ENCODE measurements around the gene CDKN1A.

Gene CDKN1A

GRCh38 chr6:36716476-36717093 is 38.1 kb downstream of the CDKN1A start:
- no peak for TF ChIP-seq CTCF (conservative IDR thresholded peaks at IDR 0.05; ENCODE audit: low read length)
- H3K4me3 ChIP-seq (ENCODE audit: low read length) = no peak overlapping the region
- DNase-seq (ENCODE audit: low read depth) = no peak

- no peak overlapping the region for H3K4me3 ChIP-seq (ENCODE audit: low read length)
- TF ChIP-seq CTCF (conservative IDR thresholded peaks at IDR 0.05; ENCODE audit: low read length) = no peak
These were observed 38.8 kb downstream of the CDKN1A start for GRCh38 chr6:36717231-36717825.

GRCh38 chr6:36717871-36718540 is 39.5 kb downstream of the CDKN1A start:
- DNase-seq (ENCODE audit: low read depth) = no peak
- no peak overlapping the region for H3K4me3 ChIP-seq (ENCODE audit: low read length)
- TF ChIP-seq CTCF (conservative IDR thresholded peaks at IDR 0.05; ENCODE audit: low read length) = no peak

More at GRCh38 chr6:36717231-36717825, 38.8 kb downstream of the CDKN1A start:
- DNase-seq (ENCODE audit: low read depth) = no peak

- DNase-seq (ENCODE audit: low read depth) = no peak
- TF ChIP-seq CTCF (conservative IDR thresholded peaks at IDR 0.05; ENCODE audit: low read length) = no peak
- no peak overlapping the region for H3K4me3 ChIP-seq (ENCODE audit: low read length)
These were observed 40.0 kb downstream of the CDKN1A start for GRCh38 chr6:36718560-36718959.

GRCh38 chr6:36719126-36719525 is 40.6 kb downstream of the CDKN1A start:
- TF ChIP-seq CTCF (conservative IDR thresholded peaks at IDR 0.05; ENCODE audit: low read length) = no peak
- DNase-seq (ENCODE audit: low read depth) = no peak
- no peak overlapping the region for H3K4me3 ChIP-seq (ENCODE audit: low read length)

- H3K4me3 ChIP-seq (ENCODE audit: low read length) = no peak overlapping the region
- no peak for DNase-seq (ENCODE audit: low read depth)
- no peak for TF ChIP-seq CTCF (conservative IDR thresholded peaks at IDR 0.05; ENCODE audit: low read length)
These were observed 42.0 kb downstream of the CDKN1A start for GRCh38 chr6:36720251-36721141.
